Neural cell (in vitro differentiated cells): Measurements from ENCODE around the gene PUM2. TPM values are rescaled to one million over a fixed set of nuclear protein-coding genes. Genes with fewer than 3 reads are reported as not detected.

Experiments used
- H2AFZ ChIP-seq: fragments of 200-600, 300-800 bp; sonication (generic), shearing (Covaris generic); 2 replicates; pipeline ENCODE4 v1.6.0; 2014; ENCODE audit warnings: low read depth, mild to moderate bottlenecking, antibody characterized with exemption, low read length, moderate library complexity
- H3F3A ChIP-seq: fragments of 200-600 bp; shearing (Covaris generic); 2 replicates; pipeline ENCODE4 v1.6.1; 2016; ENCODE audit warnings: mild to moderate bottlenecking, moderate library complexity, mixed read lengths, antibody characterized with exemption, low read length; ENCODE audit not compliant: insufficient read depth, poor library complexity, severe bottlenecking
- H3K27ac ChIP-seq: fragments of 200-600, 300-800 bp; sonication (generic), shearing (Covaris generic); 2 replicates; pipeline ENCODE4 v1.5.1; 2014; ENCODE audit warnings: mild to moderate bottlenecking, low read length, moderate library complexity
- H3K27me3 ChIP-seq: fragments of 300-800, 200-600 bp; sonication (generic), shearing (Covaris generic); 2 replicates; pipeline ENCODE4 v1.6.0; 2014; ENCODE audit warnings: mild to moderate bottlenecking, low read depth, low read length, moderate library complexity; ENCODE audit not compliant: insufficient read depth
- H3K36me3 ChIP-seq: fragments of 300-800, 200-600 bp; sonication (generic), shearing (Covaris generic); 2 replicates; pipeline ENCODE4 v1.5.1; 2014; ENCODE audit warnings: mild to moderate bottlenecking, antibody characterized with exemption, low read length, moderate library complexity; ENCODE audit not compliant: insufficient read depth
- H3K4me2 ChIP-seq: fragments of 300-800, 200-600 bp; sonication (generic), shearing (Covaris generic); 2 replicates; pipeline ENCODE4 v1.6.0; 2014; ENCODE audit warnings: mild to moderate bottlenecking, low read length
- H3K4me3 ChIP-seq: fragments of 300-800, 200-600 bp; sonication (generic), shearing (Covaris generic); 2 replicates; pipeline ENCODE4 v1.5.1; 2014; ENCODE audit warnings: mild to moderate bottlenecking, low read length, moderate library complexity
- H3K79me2 ChIP-seq: fragments of 200-600 bp; shearing (Covaris generic); replicated peaks from 2 replicates; pipeline ENCODE4 v1.6.0; 2014; ENCODE audit warnings: mild to moderate bottlenecking, low read length, moderate library complexity; ENCODE audit not compliant: insufficient read depth
- H3K9ac ChIP-seq: fragments of 300-800, 200-600 bp; sonication (generic), shearing (Covaris generic); 2 replicates; pipeline ENCODE4 v1.6.1; 2016; ENCODE audit warnings: mild to moderate bottlenecking, low read length, mixed read lengths
- H3K9me2 ChIP-seq: fragments of 200-600 bp; shearing (Covaris generic); 2 replicates; pipeline ENCODE4 v1.6.1; 2016; ENCODE audit warnings: mild to moderate bottlenecking, low read length, mixed read lengths; ENCODE audit not compliant: insufficient read depth
- H3K9me3 ChIP-seq: fragments of 200-600, 300-800 bp; sonication (generic), shearing (Covaris generic); 2 replicates; pipeline ENCODE4 v1.6.1; 2016; ENCODE audit warnings: mild to moderate bottlenecking, mixed run types, low read length, moderate library complexity, mixed read lengths
- H4K20me1 ChIP-seq: fragments of 200-600 bp; shearing (Covaris generic); 2 replicates; pipeline ENCODE4 v1.6.1; 2016; ENCODE audit warnings: mild to moderate bottlenecking, mixed run types; ENCODE audit not compliant: insufficient read depth
- EP300 ChIP-seq: fragments of 450-650 bp; conservative IDR thresholded peaks from 2 replicates; pipeline ENCODE4 v1.6.1; 2014; ENCODE audit warnings: antibody characterized with exemption, mild to moderate bottlenecking, moderate library complexity; ENCODE audit not compliant: poor library complexity, severe bottlenecking
- EZH2 ChIP-seq: fragments of 200-600, 300-800 bp; shearing (Covaris generic), sonication (generic); IDR thresholded peaks from 2 replicates; pipeline ENCODE4 v1.6.1; 2014; ENCODE audit warnings: antibody characterized with exemption, low read length, borderline replicate concordance, mild to moderate bottlenecking; ENCODE audit not compliant: insufficient read depth, poor library complexity, severe bottlenecking
- MXI1 ChIP-seq: fragments of 450-650 bp; conservative IDR thresholded peaks from 2 replicates; pipeline ENCODE4 v1.6.1; 2014; ENCODE audit warnings: antibody characterized with exemption, mild to moderate bottlenecking; ENCODE audit not compliant: poor library complexity, severe bottlenecking
- POLR2AphosphoS5 ChIP-seq: IDR thresholded peaks from 2 replicates; pipeline ENCODE4 v1.6.1; 2012
- RAD21 ChIP-seq: fragments of 450-650 bp; conservative IDR thresholded peaks from 2 replicates; pipeline ENCODE4 v1.6.1; 2014; ENCODE audit warnings: antibody characterized with exemption, mild to moderate bottlenecking, moderate library complexity
- SMC3 ChIP-seq: fragments of 450-650 bp; conservative IDR thresholded peaks from 2 replicates; pipeline ENCODE4 v1.6.1; 2014; ENCODE audit warnings: antibody characterized with exemption, mild to moderate bottlenecking, moderate library complexity; ENCODE audit not compliant: poor library complexity
- TAF1 ChIP-seq: IDR thresholded peaks from 2 replicates; pipeline ENCODE4 v1.6.1; 2012; ENCODE audit warnings: low read depth
- polyA plus RNA-seq: library from polyadenylated mRNA; depleted of rRNA; stranded (reverse); fragments of >200 nt; gene quantifications from 2 replicates; pipeline ENCODE4 v1.2.3, GENCODE V29; 2014
- TF ChIP-seq, protein P1 (sequence below): IDR thresholded peaks from 2 replicates; pipeline ENCODE4 v1.6.1; 2012; ENCODE audit warnings: borderline replicate concordance
- TF ChIP-seq, protein P2 (sequence below): fragments of 450-650 bp; IDR thresholded peaks from 2 replicates; pipeline ENCODE4 v1.5.1; 2014; ENCODE audit warnings: antibody characterized with exemption, mild to moderate bottlenecking, moderate library complexity; ENCODE audit not compliant: poor library complexity, severe bottlenecking

PUM2 gene
- polyA plus RNA-seq, 1 donor from 2014 or later: 37.0 TPM

- Histone ChIP-seq H3K27ac (no peak overlapping the region), H2AFZ (no peak overlapping the region), H3K9me3 (no peaks in the 10 kb centered on the region), H3K4me3 (no peak overlapping the region), H3F3A (no peaks in the 10 kb centered on the region), H3K9me2 (no peaks in the 10 kb centered on the region), H4K20me1 (no peaks in the 10 kb centered on the region), H3K27me3 (no peaks in the 10 kb centered on the region), H3K4me2 (no peak overlapping the region), H3K9ac (no peak overlapping the region), H3K79me2 (peaks cover 22% of the 10 kb centered on the region), H3K36me3 (peaks cover 7% of the 10 kb centered on the region)
- TF ChIP-seq EZH2: no peak
- TF ChIP-seq, protein P1, sequence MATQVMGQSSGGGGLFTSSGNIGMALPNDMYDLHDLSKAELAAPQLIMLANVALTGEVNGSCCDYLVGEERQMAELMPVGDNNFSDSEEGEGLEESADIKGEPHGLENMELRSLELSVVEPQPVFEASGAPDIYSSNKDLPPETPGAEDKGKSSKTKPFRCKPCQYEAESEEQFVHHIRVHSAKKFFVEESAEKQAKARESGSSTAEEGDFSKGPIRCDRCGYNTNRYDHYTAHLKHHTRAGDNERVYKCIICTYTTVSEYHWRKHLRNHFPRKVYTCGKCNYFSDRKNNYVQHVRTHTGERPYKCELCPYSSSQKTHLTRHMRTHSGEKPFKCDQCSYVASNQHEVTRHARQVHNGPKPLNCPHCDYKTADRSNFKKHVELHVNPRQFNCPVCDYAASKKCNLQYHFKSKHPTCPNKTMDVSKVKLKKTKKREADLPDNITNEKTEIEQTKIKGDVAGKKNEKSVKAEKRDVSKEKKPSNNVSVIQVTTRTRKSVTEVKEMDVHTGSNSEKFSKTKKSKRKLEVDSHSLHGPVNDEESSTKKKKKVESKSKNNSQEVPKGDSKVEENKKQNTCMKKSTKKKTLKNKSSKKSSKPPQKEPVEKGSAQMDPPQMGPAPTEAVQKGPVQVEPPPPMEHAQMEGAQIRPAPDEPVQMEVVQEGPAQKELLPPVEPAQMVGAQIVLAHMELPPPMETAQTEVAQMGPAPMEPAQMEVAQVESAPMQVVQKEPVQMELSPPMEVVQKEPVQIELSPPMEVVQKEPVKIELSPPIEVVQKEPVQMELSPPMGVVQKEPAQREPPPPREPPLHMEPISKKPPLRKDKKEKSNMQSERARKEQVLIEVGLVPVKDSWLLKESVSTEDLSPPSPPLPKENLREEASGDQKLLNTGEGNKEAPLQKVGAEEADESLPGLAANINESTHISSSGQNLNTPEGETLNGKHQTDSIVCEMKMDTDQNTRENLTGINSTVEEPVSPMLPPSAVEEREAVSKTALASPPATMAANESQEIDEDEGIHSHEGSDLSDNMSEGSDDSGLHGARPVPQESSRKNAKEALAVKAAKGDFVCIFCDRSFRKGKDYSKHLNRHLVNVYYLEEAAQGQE: no peak
Measured at GRCh38 chr2:20307311-20307710, 43.3 kb downstream of the PUM2 start.

- H3K27ac ChIP-seq: no peak overlapping the region
- peaks cover 16% of the 10 kb centered on the region for H3K79me2 ChIP-seq
- no peak overlapping the region for H2AFZ ChIP-seq
- H3K27me3 ChIP-seq: no peaks in the 10 kb centered on the region
- H3K4me3 ChIP-seq: no peak overlapping the region
- no peak overlapping the region for H3K4me2 ChIP-seq
- no peaks in the 10 kb centered on the region for H3F3A ChIP-seq
- H4K20me1 ChIP-seq: no peaks in the 10 kb centered on the region
- no peaks in the 10 kb centered on the region for H3K9me2 ChIP-seq
- no peak for TF ChIP-seq POLR2AphosphoS5
- TF ChIP-seq TAF1: no peak
- TF ChIP-seq EP300: no peak
- TF ChIP-seq RAD21: no peak
- no peak for TF ChIP-seq SMC3
- TF ChIP-seq, protein P2, sequence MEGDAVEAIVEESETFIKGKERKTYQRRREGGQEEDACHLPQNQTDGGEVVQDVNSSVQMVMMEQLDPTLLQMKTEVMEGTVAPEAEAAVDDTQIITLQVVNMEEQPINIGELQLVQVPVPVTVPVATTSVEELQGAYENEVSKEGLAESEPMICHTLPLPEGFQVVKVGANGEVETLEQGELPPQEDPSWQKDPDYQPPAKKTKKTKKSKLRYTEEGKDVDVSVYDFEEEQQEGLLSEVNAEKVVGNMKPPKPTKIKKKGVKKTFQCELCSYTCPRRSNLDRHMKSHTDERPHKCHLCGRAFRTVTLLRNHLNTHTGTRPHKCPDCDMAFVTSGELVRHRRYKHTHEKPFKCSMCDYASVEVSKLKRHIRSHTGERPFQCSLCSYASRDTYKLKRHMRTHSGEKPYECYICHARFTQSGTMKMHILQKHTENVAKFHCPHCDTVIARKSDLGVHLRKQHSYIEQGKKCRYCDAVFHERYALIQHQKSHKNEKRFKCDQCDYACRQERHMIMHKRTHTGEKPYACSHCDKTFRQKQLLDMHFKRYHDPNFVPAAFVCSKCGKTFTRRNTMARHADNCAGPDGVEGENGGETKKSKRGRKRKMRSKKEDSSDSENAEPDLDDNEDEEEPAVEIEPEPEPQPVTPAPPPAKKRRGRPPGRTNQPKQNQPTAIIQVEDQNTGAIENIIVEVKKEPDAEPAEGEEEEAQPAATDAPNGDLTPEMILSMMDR: no peak
- TF ChIP-seq MXI1: no peak
- TF ChIP-seq, protein P1: no peak
- no peak for TF ChIP-seq EZH2
- no peaks in the 10 kb centered on the region for H3K36me3 ChIP-seq
- no peaks in the 10 kb centered on the region for H3K9me3 ChIP-seq
- H3K9ac ChIP-seq: no peak overlapping the region
Measured at GRCh38 chr2:20304411-20304810, 46.2 kb downstream of the PUM2 start.
